EH (cell line): Measurements from ENCODE around the gene HOXD8.
A peak's percentile ranks its signal among the peaks of the same experiment; 100 is the strongest.

Experiments
- DNase-seq: peaks from one replicate; pipeline ENCODE4 v3.0.0-alpha.2; 2015; ENCODE audit warnings: low read depth

Gene HOXD8

GRCh38 chr2:176091329-176092258 lies 37.9 kb upstream of the HOXD8 start:
- no peak for DNase-seq

DNA sequence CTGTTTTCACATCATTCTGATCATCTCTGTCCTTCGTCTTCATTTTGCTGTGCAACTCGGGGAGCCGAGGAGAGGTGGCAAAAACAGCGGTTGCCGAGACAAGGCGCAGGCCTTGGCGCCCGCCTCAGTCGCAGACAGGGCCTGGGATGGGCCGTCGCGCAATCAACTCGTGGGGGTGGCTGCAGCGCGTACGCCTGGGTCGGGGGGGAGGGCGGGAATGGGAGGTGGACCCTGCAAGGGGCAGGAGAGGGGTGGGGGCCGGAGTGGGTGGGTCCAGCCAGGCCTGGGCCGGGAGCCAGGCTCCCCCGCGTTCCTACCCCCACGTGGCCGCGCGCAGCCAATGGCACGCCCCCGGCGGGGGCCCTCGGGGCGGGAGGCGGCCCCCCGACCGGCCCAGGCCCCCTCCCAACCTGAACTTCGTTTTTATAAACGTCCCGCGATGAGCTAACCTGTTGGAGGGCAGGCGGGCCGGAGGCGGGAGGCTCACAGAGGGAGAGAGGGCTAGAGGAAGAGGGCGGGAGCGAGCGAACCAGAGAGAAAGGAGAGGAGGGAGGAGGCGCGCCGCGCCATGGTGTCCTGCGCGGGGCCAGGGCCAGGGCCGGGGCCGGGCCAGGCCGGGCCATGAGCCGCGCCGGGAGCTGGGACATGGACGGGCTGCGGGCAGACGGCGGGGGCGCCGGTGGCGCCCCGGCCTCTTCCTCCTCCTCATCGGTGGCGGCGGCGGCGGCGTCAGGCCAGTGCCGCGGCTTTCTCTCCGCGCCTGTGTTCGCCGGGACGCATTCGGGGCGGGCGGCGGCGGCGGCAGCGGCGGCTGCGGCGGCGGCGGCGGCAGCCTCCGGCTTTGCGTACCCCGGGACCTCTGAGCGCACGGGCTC lies 37.0 kb upstream of the HOXD8 start, which contains the start of gene HOXD13:
Gene HOXD13 (plus strand): TSS at position 452 of the 875 bp plus-strand sequence. CDS start 170 bp downstream, at position 622.
- DNase-seq: peak; percentile 57

DNA sequence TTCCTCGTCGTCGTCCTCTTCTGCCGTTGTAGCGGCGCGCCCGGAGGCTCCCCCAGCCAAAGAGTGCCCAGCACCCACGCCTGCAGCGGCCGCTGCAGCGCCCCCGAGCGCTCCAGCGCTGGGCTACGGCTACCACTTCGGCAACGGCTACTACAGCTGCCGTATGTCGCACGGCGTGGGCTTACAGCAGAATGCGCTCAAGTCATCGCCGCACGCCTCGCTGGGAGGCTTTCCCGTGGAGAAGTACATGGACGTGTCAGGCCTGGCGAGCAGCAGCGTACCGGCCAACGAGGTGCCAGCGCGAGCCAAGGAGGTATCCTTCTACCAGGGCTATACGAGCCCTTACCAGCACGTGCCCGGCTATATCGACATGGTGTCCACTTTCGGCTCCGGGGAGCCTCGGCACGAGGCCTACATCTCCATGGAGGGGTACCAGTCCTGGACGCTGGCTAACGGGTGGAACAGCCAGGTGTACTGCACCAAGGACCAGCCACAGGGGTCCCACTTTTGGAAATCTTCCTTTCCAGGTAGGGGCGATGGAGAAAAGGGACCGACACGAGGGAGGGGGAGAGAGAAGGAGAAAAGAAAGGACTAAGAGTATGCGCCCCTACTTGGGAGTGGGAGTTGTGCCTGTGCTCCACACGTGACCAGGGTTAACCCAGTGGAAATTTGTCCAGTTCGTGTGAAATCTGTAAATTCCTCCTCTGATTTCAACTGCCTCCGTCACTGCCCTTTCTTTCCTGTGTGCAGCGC lies 36.2 kb upstream of the HOXD8 start:
- DNase-seq: peak; percentile 53

- DNase-seq: no peak
These were observed 35.6 kb upstream of the HOXD8 start for GRCh38 chr2:176093898-176094249.

GRCh38 chr2:176094349-176094748 lies 35.2 kb upstream of the HOXD8 start:
- DNase-seq: no peak

DNA sequence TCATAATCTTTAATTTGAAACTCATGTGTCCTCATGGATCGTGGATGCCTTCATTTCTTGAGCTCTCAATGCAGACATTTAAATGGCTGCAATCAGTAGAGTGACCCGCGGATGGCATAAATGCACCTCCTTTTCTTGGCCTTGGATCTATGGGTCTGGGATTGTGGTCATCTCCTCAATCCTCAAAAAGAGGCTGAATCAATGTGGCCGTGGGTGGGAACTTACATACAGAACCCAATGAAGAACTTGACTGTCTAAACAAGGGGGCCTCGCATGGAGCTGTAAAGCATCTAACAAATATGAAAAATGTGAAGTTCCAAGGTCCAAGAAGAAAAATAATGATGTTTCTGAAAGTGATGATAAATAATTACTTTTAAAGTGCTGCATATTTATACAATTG lies 34.1 kb upstream of the HOXD8 start:
- DNase-seq: no peak

DNA sequence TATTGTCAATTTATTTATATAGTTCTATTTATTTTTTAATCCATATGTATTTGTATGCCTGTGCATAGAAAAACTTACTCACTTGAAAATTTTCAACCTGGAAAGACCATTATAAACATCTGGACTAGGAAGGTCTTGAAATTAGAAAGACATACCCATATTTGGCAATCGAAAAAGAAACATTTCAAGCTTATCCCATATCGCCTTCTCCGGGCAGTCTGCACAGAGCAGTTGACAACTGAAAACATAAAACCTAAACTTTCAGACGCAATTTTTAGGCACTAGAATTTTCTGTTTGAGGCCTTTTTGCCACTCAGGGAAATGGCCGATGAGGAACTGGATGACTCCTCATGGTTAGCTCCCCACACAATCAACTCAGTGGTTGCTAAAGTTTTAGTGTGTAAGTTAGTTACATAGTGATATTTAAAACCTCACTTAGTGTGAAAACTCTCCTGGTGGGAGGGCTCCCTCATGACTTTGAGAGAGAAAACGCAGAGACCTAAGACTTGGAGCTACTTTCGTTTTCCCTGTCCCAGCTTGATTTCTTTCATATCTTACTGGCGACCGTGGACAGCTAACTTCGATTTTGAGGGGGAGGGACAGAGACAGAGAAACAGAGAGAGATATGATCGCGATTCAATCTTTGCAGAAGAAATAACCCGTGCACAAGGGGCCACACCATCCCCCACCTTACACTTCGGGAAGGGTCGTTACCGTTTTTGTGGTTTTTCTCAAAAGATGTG lies 33.1 kb upstream of the HOXD8 start:
- DNase-seq: peak; percentile 51

DNA sequence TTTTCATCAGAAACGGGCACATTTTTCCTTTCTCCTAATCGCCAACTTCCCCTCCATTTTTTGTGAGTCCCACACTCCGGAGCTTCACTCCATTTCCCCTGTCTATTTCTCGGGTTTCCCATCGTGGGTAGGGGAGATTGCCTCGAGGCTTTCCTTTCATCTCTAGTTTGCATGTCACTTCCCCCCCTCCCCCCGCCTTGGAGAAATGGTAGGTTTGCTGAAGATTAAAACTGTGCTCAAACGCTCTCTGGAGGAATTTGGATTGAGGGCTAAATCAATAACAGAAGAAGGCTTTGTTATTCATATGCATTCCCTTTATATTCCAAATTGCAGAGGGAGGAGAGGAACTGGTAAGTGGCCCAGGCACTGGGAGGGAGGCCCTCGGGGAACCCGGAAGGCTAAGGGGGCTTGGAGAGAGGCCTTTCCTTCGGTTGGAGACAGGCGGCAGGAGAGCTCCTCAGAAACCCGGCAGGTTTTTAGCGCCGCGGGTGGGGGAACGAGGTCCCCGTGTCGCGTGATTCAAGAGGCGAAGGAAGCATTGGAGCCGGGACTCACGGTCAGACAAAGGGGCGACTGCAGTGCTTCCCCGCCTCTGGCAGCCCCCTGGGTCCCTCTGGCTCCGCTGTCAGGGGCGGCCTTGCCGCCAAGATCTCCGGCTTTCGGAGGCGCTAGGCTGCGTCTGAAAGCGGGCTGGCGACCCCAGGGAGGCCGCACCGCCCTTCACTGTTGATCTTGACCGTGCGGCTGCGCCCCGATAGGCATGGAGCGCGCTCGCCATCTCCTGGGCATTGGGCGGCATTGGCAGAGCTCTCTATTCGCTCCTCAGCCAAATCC lies 32.3 kb upstream of the HOXD8 start:
- peak; percentile 78 for DNase-seq

- DNase-seq: no peak
These were observed 31.6 kb upstream of the HOXD8 start for GRCh38 chr2:176097820-176098365.

GRCh38 chr2:176098366-176099158 lies 30.9 kb upstream of the HOXD8 start:
- DNase-seq: peak; percentile 30

GRCh38 chr2:176099159-176099727 lies 30.3 kb upstream of the HOXD8 start:
- no peak for DNase-seq

DNA sequence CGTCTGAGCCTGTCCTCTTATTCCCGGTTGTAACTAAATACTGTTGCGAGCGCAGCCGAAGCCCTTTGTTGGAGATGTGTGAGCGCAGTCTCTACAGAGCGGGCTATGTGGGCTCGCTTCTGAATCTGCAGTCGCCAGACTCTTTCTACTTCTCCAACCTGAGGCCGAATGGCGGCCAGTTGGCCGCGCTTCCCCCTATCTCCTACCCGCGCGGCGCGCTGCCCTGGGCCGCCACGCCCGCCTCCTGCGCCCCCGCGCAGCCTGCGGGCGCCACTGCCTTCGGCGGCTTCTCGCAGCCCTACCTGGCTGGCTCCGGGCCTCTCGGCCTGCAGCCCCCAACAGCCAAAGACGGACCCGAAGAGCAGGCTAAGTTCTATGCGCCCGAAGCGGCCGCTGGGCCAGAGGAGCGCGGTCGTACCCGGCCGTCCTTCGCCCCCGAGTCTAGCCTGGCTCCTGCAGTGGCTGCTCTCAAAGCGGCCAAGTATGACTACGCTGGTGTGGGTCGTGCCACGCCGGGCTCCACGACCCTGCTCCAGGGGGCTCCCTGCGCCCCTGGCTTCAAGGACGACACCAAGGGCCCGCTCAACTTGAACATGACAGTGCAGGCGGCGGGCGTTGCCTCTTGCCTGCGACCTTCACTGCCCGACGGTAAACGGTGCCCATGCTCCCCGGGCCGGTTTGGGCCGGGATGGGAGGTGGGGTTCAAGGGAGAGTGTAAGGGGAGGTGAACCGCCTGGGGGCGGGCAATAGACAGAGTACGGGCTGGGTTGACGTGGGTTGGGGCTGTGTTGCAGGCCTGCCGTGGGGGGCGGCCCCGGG lies 29.6 kb upstream of the HOXD8 start, which contains the start of gene HOXD12:
Gene HOXD12 (plus strand): TSS at position 68 of the 819 bp plus-strand sequence. CDS start 7 bp downstream, at position 75.
- DNase-seq: no peak

DNA sequence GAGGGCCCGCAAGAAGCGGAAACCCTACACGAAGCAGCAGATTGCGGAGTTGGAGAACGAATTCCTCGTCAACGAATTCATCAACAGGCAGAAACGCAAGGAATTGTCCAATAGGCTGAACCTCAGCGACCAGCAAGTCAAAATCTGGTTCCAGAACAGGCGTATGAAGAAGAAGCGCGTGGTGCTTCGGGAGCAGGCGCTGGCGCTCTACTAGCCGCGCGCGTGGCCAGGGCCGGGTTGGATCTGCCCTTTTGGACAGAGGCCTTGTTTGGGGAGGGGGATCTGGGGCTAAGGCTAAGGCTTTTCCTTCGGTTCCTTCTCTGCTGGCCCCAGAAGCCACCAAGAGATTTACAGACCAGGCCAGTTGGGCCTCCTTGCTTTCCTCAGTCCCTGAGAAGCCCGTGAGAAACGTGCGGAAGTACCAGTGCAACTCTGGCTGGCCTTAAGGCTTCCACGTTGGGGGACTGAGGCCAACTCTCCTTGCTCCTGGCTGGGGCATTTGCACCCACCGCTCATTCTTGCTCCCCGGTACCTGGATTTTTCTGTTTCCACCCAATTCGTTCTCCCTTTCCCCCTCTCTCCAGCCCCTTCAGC lies 28.9 kb upstream of the HOXD8 start:
- DNase-seq: no peak

GRCh38 chr2:176101216-176101830 lies 28.2 kb upstream of the HOXD8 start:
- DNase-seq: no peak

- DNase-seq: no peak
These were observed 27.7 kb upstream of the HOXD8 start for GRCh38 chr2:176101842-176102241.

DNA sequence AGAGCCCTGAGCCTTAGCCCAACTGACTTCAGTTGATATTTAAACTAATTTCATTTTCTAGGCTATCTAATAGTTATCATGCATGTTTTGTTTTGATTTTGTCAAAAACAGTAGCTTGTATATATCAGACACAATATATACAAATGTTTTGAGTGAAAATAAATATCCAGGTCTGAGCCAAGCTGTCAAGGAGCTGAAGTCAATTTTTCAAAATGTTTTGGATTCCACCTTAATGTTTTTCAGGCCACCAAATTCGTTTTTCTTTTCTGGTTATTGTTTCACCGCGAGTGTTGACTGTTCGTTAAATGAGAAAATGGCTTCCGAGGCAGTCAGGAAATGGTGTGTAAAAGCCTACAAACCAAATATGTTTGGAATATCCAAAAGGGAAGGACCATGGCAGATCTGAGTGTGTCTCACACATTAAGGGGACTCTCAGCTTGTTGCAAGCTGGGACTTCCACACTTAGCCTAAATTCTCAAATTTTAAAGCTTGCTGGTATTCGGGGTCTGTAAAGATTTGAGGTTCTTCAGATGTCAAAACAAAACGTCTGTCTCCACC lies 27.1 kb upstream of the HOXD8 start:
- no peak for DNase-seq

DNA sequence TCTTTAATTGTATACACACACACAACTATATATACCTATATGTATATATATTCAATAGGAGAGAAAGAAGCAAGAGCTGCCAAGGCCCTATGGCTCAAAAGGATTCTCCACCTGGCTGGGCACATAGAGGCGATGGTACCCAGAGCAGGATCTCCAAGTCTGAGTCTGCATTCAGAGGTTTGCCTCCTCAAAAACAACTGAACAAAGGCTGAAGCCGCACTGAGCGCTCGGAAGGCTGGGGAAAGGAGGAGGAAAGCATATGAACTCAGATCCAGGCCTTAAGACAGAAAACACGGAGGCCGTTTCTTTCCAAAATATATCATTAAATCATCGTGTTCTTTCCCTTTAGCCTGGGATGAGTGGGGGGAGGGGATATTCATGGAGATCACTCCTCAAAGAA lies 26.3 kb upstream of the HOXD8 start:
- DNase-seq: no peak
